ENCODE measurements around the gene POTEH. TPM values are rescaled to one million over a fixed set of nuclear protein-coding genes. Genes with fewer than 3 reads are reported as not detected.
"Not testable (repeated sequence)": the region's sequence is repeated elsewhere in the genome, so short reads cannot be mapped to it uniquely, and the experiment has no call there.

The POTEH gene
- not detected for total RNA-seq

DNA sequence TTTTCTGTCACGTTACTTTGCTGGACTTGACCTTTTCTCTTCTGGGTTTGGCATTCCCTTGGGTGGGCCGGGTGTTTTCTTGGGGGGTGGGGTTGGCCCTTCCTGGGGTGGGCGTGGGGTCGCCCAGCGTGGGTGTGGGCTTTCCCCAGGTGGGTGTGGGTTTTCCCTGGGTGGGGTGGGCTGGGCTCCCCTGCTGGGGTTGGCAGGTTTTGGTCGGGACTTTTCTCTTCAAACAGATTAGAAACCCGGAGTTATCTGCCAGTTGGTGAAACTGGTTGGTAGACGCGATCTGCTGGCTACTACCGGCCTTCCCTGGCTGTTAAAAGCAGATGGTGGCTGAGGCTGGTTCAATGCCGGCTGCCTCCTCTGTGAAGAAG, at the start of gene POTEH:
Gene POTEH (plus strand): TSS at position 278 of the 377 bp plus-strand sequence. CDS start 52 bp downstream, at position 330.
- intact Hi-C loops (cut with DNase I); DNase-seq (ENCODE audit: low spot score): not testable (repeated sequence)

DNA sequence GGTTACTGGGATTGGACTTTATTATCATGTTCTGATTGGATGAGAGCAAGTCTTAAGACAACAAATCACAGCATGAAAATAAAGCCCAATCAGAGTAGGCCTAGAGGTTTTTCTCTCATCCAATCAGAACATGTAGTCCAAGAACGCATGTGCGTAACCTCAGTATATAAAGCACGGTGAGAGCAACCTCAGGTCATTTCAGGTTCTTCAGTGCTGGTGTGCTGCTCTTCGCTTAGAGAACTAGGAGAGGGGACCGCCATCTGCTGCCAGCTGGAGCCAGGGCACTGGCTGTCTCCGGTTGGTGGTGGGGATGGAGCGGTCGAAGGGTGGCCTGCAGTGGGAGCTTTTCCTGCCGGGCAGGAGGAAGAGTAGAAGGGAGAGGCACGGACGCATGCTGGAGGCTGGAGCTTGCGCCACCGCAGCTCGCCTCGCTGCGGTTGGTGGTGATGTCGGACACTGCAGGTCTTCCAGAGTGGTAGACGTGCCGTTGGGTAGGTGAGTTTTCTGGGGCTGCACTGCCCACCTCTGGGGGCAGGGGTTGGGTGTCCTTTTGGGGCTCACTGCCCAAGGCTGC, 47.5 kb upstream of the POTEH start:
- DNase-seq (ENCODE audit: low spot score); ATAC-seq; intact Hi-C loops (cut with DNase I): not testable (repeated sequence)

More for the DNA sequence above, at the start of gene POTEH:
- ATAC-seq = not testable (repeated sequence)

DNA sequence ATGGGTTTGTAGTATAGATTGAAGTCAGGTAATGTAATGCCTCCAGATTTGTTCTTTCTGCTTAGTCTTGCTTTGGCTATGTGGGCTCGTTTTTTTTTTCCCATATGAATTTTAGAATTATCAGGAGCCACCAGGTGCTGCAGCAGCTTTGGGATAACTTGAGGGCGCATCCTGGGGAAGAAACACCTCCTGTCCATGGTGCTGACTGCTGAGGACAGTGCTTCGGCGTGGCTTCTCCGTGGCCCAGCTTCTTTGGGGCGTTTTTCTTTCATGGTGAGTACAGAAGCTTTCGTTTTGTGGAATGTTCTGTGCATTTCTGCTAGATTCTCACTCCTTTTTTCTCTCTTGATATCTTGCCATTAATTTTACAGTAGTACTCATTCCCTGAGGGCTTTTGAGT, 37.9 kb upstream of the POTEH start:
- ATAC-seq; DNase-seq (ENCODE audit: low spot score); intact Hi-C loops (cut with DNase I): not testable (repeated sequence)

DNA sequence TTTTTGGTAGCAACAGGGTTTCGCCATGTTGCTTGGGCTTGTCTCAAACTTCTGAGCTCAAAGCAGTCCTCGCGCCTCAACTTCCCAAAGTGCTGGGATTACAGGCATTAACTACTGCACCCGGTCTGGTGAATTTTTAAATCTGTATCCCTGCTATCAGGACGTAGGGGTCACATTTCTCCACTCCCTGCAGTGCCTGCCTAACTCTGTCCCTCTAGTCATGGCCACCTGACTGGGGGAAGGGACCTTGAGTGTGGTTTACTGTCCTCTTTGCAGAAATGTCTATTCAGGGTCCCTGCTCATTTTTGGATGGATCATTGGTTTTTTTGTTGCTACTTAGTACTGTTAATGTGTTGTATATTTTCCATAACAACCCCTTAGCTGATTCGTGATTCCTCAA, 37.1 kb upstream of the POTEH start:
- DNase-seq (ENCODE audit: low spot score); ATAC-seq: not testable (repeated sequence)

DNA sequence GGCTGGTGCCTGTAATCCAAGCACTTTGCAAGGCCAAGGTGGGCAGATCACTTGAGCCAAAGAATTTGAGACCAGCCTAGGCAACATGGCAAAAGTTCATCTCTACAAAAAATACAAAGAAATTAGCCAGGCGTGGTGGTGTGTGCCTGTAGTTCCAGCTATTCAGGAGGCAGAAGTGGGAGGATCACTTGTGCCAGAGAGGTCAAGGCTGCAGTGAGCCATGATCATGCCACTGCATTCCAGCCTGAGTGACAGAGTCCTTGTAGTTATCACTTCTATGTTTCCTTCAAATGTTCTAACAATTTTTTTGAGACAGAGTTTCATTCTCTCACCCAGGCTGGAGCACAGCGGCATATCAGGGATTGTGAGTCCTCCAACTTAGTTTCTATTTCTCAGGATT, 36.6 kb upstream of the POTEH start:
- intact Hi-C loops (cut with DNase I); ATAC-seq; DNase-seq (ENCODE audit: low spot score): not testable (repeated sequence)

More for the DNA sequence above, 37.1 kb upstream of the POTEH start:
- intact Hi-C loops (cut with DNase I) = not testable (repeated sequence)

DNA sequence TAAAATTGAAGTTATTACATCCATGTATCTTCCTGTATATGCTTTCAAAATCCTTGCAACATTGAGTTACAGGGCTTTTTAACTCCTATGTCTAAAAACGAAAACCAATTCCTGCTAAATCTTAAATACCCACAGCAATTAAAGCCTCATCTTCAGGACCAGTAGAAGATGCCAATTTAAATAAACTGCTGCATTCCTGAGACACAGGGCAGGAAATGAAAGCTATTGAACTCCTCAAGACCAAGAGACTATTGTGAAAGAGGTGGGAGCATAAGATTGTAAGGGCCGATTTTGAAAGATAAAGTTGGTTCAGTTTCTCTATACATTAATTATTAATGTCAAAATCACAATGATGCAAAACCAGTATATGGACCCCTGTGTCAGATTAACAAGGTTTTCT, 28.7 kb upstream of the POTEH start:
- ATAC-seq; intact Hi-C loops (cut with DNase I); DNase-seq (ENCODE audit: low spot score): not testable (repeated sequence)

DNA sequence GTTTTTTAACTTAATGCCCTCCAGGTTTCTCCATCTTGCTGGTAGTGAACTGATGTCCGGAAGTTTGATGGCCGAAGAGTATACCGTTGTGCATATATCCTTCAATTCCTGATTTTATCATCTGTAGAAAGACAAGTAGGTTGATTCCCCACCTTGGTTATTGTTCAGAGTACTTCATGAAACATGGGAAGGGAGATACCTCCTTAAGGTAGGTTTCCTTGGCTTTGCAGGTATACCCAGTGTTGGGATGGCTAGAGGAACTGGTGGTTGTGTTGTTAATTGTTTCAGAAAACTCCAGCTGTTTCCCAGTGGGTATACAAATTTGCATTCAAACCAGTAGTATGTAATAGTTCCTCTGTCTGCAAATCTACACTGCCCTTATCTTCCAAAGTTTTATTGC, 25.1 kb upstream of the POTEH start:
- intact Hi-C loops (cut with DNase I); DNase-seq (ENCODE audit: low spot score); ATAC-seq: not testable (repeated sequence)

DNA sequence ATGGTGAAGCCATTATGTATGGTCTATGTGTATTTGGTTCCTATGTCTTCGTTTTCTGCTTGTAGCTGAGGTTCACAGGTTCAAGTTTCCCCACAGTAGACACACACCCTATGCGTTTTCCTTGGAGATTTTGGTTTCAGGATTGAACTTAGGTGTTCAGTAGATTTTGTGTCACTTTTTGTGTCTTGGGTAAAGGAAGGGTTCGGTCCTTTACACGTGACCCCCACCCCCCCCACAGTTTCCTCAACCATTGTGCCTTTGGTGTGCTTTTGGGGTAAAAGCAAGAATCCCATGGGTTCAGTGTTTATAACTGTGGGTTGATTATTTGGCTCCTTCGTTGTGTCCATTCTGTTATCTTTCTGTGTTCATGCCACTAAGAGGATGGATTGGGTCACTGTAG, 24.3 kb upstream of the POTEH start:
- DNase-seq (ENCODE audit: low spot score); ATAC-seq; intact Hi-C loops (cut with DNase I): not testable (repeated sequence)

DNA sequence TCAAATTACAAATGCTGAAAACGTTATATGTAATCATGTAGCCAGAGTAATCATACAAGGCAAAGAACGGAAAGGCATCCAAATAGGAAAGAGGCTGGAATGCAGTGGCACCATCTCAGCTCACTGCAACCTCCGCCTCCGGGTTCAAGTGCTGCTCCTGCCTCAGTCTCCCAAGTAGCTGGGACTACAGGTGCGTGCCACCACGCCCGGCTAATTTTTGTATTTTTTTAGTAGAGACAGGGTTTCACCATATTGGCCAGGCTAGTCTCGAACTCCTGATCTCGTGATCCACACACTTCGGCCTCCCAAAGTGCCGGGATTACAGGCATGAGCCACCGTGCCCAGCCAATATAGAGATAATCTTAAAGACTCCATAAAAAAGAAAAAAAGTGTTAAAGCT, 20.4 kb upstream of the POTEH start:
- intact Hi-C loops (cut with DNase I); ATAC-seq: not testable (repeated sequence)

DNA sequence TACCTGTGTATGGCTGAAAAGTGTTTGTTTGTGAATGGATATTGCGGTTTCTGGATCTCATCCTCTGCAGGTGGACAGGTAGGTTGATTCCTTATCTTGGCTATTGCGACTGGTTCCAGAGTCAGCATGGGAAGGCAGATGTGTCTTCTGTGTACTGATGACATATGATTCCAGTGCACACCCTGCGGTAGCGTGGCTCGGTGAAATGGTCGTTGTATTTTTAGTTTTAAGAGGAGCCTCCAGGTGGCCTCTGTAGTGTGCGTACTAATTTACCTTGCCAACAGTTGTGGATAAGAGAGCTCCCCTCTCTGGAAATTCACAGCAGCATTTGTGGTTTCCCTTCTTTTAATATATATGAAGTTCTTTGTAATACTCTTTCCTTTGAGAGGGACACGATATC, 10.1 kb upstream of the POTEH start:
- intact Hi-C loops (cut with DNase I); DNase-seq (ENCODE audit: low spot score); ATAC-seq: not testable (repeated sequence)

More for the DNA sequence above, 20.4 kb upstream of the POTEH start:
- not testable (repeated sequence) for DNase-seq (ENCODE audit: low spot score)

DNA sequence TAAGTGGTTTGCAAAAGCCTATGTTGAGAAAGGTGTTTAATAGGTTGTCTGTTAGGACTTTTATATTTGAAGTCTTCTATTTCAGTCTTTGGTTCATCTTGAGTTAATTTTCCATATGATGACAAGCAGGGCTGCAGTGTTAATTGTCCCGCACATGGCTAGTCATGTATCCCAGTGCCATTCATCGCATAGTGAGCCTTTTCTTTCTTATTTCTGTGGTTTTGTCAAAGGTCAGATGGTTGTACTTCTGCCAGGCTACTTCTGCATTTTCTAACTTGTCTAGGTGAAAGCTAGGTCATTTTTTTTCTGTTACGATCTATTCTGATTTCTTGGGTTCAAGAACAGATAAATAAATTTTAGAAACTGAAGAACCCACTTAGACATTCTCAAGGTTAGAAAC, 5.7 kb upstream of the POTEH start:
- intact Hi-C loops (cut with DNase I); DNase-seq (ENCODE audit: low spot score); ATAC-seq: not testable (repeated sequence)

DNA sequence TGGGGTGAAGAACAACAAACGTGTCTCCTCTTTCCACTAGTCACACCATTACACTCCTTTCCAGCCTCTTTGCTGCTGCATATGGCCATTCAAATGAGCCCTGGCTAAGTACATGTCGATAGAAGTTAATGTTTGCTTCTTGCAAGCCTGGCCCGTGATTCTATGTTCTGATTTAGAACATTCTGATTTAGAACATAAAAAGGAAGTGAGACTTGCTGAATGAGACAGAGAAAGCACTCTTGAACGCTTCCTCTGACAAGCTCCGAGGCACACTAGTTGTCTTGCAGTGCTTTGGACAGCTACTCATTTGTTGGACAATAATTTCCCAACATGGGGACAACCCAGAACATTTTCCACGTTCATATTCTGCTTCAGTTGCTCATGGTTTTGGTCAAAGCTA, 5.1 kb upstream of the POTEH start:
- ATAC-seq; intact Hi-C loops (cut with DNase I); DNase-seq (ENCODE audit: low spot score): not testable (repeated sequence)

DNA sequence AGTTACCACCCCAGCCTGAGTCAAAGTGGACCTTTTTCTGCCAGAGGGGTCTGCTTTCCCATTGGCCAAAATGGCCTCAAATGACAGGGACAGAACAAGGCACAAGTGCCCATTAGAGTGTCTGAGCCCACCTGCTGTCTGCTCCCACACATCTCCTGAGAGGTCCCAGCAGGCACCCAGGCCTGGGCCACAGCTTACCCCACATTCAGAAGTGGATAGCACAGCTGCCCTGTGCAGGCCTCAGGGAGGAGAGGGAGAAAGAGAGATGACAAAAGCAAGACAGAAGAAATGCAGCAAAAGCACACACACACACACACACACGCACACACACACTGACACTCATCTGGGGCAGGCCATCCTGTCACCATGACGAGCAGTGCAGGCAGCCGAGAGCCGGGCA, 4.2 kb upstream of the POTEH start:
- intact Hi-C loops (cut with DNase I); DNase-seq (ENCODE audit: low spot score): not testable (repeated sequence)
- peak; percentile 12 for ATAC-seq

DNA sequence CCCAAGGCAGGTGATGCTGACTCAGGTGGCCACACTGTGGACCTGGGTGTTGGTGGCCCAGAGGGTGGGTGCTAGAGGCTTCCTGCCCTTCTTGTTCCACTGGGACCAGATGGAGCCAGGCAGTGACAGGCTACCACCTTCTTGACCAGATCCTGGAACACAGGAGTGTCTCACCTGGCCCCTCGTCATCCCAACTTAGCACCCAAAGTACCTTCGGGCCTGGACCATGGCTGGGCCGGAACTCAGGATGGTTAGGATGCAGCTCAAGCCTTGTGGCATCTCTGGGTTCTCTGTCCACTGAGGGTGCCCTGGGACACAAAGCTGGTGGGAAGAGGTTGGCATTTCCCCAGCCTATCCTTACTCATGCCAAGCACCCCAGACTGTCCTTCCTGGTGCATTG, 2.7 kb upstream of the POTEH start:
- intact Hi-C loops (cut with DNase I); DNase-seq (ENCODE audit: low spot score): not testable (repeated sequence)
- peak; percentile 32 for ATAC-seq

DNA sequence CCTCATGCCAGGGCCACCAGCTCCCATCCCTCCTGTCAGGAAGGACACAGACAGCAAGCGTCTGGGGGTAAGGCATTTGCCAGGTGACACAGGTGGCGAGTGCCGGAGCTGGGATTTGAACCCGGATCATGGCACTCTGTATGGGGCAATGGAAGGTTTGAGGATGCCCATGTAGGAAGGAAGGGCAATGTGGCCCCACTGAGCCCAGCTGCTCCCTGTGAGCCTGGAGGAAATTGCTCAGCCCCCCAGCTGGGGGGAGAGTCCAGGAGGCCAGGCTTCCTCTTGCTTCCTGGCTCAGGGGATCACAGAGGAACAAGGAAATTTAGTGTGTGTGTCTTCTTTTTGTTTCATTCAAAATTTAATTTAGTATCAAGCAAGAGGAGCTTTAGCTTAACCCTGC, 2.1 kb upstream of the POTEH start:
- DNase-seq (ENCODE audit: low spot score); intact Hi-C loops (cut with DNase I); ATAC-seq: not testable (repeated sequence)

DNA sequence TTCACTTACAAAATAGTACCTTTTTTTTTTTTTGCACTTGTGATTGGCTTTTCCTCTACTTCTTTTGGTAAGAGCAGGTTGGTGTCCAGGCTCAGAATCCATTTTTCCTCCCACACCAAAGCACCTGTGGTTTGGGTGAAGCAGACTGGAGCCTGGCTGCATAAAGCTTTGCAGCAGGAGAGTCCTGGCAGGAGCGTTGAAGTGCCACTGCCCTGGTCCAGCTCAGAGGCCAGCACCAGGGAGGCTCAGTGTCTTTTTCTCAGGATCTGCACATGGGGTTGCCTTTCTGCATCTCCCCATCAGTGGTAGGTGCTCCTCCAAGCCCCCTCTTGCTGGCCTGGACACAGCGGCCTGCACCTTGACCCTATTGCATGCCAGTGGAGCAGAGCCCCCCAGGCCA, 1.7 kb upstream of the POTEH start:
- ATAC-seq; intact Hi-C loops (cut with DNase I); DNase-seq (ENCODE audit: low spot score): not testable (repeated sequence)

DNA sequence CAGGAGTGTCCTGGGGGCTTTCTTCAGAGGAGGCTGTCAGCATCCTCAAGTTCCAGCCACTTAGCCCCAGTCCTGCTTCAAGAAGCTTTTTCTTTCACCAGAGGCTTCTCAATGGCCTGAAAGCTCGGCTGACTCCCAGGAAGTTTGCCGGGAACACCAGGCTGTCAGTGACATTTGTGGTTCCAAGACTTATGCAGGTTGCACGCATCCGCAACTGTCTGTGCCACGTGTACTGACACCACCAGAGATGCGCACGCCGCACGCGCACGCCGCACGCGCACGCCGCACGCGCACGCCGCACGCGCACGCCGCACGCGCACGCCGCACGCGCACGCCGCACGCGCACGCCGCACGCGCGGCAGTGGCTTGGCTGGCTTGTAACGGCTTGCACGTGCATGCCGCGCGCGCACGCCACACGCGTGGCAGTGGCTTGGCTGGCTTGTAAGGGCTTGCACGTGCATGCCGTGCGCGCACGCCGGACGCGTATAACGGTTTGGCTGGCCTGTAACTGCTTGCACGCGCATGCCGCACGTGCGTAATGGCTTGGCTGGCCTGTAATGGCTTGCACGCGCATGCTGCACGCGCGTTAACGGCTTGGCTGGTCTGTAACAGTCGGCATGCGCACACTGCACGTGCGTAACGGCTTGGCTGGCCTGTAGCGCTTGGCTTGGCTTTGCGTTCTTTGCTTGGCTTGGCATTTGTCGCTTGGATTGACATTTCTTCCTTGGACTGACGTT, 646 bp upstream of the POTEH start:
- intact Hi-C loops (cut with DNase I) = not testable (repeated sequence)
- ATAC-seq (peak; percentile 17), DNase-seq (ENCODE audit: low spot score) (peak; percentile 59)

DNA sequence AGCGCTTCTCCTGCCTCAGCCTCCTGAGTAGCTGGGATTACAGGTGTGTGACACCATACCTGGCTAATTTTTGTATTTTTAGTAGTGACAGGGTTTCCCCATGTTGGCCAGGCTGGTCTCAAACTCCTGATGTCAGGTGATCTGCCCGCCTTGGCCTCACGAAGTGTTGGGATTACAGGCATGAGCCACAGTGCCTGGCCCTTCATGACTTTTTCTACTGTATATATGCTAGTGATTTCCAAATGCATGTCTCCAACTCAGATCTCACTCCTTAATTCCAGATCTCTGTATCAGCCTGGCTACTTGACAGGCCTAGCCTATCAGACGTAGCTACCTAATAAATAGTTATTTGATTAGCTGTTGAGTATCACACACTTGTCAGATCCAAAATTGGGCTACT, 23.8 kb downstream of the POTEH start:
- ATAC-seq; intact Hi-C loops (cut with DNase I); DNase-seq (ENCODE audit: low spot score): not testable (repeated sequence)

DNA sequence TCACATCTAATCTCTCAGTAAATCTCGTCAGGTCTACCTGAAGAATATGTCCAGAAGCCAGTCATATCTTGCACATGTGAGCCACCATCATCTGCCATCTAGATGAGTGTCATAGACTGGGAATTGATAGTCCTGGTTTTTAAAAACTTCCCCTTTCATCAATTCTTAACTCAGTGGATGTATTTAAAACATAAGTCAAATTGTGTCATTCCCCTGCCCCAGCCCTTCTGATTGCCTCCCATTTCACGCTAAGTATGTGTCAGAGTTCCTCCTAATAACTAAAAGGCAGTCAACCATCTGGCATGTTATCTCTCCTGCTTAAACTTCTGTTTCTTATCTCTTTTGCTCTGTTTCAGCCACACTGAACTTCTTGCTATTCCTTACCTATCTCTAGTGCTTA, 24.3 kb downstream of the POTEH start:
- ATAC-seq; DNase-seq (ENCODE audit: low spot score); intact Hi-C loops (cut with DNase I): not testable (repeated sequence)

DNA sequence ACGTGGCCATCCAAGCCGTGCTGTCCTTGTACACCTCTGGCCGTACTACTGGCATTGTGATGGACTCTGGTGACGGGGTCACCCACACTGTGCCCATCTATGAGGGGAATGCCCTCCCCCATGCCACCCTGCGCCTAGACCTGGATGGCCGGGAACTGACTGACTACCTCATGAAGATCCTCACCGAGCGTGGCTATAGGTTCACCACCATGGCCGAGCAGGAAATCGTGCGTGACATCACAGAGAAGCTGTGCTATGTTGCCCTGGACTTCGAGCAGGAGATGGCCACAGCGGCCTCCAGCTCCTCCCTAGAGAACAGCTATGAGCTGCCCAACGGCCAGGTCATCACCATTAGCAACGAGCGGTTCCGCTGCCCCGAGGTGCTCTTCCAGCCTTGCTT, 32.1 kb downstream of the POTEH start:
- intact Hi-C loops (cut with DNase I); DNase-seq (ENCODE audit: low spot score); ATAC-seq: not testable (repeated sequence)
